HG03175 (cell line): Measurements from ENCODE around the gene FAM168A.

Experiments
- ATAC-seq: cut with Tn5 transposase; IDR thresholded peaks from one replicate; pipeline ENCODE4 v1.9.1; 2021; ENCODE audit warnings: mild to moderate bottlenecking, moderate library complexity; ENCODE audit not compliant: unreplicated experiment

The FAM168A gene

GRCh38 chr11:73430326-73430725 is 167.6 kb downstream of the FAM168A start:
- ATAC-seq: no peak

- no peak for ATAC-seq
These were observed 168.7 kb downstream of the FAM168A start for GRCh38 chr11:73429121-73429750.

DNA sequence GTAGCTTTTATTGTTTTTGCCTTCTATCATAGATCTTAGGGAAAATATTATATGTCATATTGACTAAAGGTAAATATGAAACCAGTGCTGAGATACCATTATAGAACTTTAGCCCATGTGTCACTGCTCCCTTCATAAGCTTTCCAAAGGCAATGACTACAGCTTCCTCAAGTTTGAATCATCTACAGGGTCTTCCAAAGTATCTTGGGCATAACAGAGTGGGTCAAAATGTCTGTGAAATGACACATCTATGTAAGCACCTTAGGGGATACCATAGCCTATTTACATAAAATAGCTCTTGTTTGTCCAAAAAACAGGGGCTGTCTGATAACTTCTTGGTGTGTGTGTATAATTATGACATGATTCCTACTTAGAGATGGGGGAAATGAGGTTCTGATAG is 169.2 kb downstream of the FAM168A start:
- no peak for ATAC-seq

- no peak for ATAC-seq
These were observed 169.7 kb downstream of the FAM168A start for GRCh38 chr11:73428227-73428626.

GRCh38 chr11:73426219-73426850 is 171.6 kb downstream of the FAM168A start:
- ATAC-seq: no peak

GRCh38 chr11:73425108-73425507 is 172.8 kb downstream of the FAM168A start:
- ATAC-seq: no peak

DNA sequence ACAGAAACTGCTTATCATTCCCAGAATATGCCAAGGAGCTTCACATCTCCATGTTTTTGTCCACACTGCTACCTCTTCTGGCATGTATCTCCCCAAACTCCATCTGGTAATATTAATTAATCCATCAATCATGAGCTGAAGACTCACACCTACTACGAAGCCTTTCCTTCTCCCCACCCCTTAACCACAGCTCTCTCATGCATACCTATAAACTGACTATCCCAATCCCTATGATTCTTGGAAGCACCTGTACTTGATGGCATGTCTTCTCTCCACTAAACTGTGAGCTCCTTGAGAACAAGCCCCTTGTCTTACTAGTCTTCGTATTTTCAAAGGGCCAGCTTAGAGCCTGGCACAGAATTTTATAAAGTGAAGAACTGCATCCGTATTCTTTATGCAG is 174.4 kb downstream of the FAM168A start:
- no peak for ATAC-seq

- ATAC-seq: no peak
These were observed 175.0 kb downstream of the FAM168A start for GRCh38 chr11:73422886-73423285.

DNA sequence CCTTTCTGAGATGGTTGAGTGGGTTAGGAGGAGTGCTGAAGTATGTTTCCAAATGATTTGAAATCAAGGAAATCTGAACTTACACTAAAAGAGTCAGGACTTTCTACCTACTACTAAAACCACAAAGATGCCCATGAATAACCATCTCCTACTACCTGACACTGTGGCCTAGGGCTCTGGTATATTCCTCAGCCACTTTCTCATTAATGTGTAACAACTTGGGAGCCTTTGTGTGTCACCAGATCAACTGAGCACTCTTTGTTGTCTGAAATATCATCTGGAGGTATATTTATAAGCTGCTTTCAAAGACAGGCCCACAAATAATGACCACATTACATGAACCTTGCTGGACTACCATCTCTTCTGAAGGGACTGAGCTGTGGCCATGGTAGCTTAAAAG is 177.8 kb downstream of the FAM168A start:
- no peak for ATAC-seq

DNA sequence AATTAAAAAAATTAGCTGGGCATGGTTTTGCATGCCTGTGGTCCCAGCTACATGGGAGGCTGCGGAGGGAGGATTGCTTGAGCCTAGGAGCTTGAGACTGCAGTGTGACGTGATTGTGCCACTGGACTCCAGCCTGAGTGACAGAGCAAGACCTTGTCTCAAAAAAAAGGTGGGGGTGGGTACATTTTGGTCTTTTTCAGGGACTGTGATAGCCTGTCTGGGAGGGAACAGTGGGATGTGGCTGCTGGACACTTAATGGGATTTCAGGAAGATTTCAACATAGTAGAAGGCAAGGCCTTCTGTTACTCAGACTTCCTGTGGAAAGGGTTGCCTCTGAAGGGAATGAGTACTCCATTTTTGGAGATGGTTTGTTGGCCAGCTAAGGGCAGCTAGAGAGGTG is 181.1 kb downstream of the FAM168A start:
- ATAC-seq: no peak

DNA sequence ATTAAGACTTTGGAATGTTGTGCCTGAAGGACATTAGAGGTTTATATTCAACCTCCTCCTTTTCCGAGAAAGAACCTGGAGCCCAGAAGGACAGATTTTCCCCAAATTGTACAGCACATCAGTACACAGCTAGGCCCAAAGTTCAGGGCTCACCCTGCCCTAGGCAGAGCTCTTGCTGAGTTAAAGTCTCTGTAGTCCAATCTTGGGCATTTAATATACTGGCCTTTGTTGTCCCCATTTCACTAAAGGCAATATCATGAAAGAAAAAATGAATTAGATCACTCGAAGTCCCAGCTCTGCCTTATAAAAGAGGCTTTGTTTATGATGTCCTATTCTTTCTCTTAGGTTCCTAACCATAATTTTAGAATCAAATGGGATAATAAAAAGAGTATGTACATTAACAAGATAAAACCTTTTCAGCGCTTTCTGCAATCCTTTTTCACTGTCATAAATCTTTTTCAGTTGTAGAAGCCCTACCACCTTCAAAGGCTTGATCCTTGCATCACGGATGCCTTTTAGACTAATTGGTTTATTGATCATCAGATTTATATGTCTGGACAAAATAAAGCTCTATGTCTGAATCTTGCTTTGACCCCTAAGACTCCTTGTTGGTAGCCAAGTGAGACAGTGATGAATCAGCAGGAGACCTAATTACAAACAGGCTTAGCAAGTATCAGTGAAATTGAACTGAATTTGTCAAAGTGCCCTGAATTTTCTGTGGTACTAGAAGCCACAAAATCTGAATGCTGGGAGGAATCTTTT is 181.9 kb downstream of the FAM168A start:
- ATAC-seq: no peak

DNA sequence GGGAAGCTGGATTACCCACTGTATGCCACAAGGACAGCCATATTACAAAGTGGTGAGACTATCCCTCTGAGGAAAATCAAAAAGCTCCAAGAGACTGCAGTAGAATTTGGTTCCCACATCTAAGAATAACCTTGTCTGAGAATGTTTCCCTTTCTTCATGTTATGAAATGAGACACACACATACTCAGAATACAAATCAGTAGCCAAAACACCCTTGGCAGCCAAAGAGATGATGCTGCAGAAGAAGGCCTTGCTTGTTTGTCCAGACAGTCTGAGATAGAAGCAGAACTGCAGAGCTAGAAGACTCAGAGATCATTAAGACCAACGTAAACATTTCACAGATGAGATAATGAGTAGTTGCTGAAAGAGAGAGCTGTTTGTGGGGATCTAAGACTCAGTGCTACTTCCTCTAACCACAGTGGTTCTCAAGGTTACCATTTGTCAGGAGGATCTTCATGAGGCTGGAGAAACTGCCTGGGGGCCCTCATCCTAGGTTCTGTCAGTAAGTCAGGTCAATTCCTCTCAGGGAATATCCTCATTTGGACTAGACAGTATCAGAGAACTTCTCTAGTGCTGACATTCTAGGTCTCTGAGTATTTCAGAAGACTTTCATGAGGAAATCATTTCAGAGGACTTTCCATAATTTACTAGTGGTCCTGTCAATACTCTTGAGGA is 182.8 kb downstream of the FAM168A start:
- no peak for ATAC-seq

DNA sequence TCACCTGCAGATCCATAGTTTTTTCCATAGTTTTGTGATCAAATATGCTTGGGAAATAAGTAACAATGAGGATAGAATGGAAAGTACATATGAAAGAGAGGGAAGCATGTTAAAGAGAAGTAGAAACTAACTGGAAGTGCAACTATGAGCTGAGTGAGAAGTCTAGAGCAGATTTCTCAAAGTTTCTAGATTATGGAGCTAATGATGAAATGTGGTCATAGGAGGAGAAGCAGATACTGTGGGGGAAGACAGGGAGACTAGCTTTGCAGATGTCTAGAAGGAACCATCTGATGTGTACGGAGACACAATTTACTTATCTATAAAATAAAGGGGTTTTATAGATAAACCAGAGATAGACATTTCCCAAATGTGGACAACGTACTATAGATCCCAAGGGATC is 184.7 kb downstream of the FAM168A start:
- no peak for ATAC-seq

- no peak for ATAC-seq
These were observed 185.6 kb downstream of the FAM168A start for GRCh38 chr11:73412308-73412707.

- no peak for ATAC-seq
These were observed 186.9 kb downstream of the FAM168A start for GRCh38 chr11:73411031-73411430.

DNA sequence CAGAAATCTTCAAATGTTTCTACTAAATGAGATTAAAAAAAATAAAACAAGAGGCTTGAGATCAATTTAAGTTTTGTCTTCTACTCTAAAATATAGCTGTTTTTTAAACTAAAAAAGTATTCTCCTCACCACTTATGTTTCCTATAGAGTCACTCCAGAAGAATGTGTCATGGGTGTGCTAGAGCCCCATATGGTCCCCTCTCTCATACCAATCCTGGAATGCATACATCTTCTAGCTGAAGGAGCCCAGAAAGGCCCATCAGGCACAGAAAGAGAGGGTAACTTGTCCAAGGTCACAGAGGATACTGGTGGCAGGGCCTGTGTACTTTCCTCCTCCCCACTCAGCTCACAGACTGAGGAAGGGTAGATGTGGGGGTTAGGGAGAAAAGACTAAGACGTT is 187.3 kb downstream of the FAM168A start:
- no peak for ATAC-seq

- no peak for ATAC-seq
These were observed 188.5 kb downstream of the FAM168A start for GRCh38 chr11:73409431-73409830.

DNA sequence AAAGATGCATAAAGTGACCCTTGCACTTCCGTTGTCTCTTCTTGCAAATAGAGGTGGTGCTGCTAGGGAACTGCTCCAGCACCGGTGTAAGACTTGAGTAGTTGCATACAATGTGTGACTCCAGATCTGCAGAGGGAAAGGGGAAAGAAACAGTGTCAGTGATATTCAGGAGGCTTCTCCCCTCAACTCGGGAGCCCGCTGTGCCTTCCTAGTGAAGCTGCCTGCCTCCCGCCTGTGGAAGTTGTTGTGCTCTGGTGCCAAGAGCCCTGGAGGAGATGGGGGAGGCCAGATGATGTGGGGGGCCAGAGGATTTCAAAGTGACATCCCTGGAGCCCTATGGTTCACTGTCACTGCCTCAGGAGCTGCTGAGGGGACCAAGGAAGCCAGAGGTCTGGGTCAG is 191.3 kb downstream of the FAM168A start:
- no peak for ATAC-seq

DNA sequence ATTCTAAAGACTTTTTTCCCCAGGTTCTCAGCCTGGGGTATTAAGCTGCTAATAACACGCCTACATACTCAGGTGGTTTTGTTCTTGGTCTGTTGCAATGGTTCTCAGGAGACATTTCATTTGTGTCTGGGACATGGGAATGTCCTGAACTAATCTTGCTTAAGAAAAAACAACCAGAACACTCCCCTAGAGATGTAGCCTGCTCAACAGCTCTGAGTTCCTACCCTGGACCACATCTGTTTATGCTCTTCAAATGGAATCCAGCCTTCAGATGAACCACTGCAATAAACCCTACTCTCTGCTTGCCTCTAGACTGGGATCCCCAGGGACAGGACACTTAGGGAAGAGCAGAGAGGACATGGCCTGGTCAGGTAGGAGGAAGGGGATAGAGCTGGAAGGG is 191.8 kb downstream of the FAM168A start:
- no peak for ATAC-seq

DNA sequence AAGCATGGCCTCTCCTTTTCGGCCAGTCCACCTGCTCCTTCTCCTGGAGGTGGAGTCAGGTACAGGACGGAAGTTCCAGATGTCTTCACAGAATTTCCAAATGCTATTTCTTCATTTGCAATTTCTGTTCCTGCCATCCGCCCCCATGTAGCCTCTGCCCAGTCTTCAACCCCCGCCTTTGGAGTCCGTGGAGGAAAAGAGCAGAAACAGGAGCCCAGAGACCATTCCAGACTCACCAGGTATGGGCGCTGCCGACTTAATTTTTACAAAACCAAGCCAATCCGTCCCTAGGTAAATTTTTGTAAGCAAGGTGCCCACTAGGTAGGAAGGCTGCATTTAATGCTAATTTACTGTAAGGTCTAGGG is 192.8 kb downstream of the FAM168A start:
- no peak for ATAC-seq

- no peak for ATAC-seq
These were observed 193.3 kb downstream of the FAM168A start for GRCh38 chr11:73404506-73405145.
